SW 1271 (cell line): ENCODE measurements around the gene MSMP.
A peak's percentile ranks its signal among the peaks of the same experiment; 100 is the strongest.

ENCODE experiments used
- DNase-seq, 2 experiments: peaks; one replicate each; lab custom pipeline; 2025; lab: John Stamatoyannopoulos, UW

MSMP gene

DNA sequence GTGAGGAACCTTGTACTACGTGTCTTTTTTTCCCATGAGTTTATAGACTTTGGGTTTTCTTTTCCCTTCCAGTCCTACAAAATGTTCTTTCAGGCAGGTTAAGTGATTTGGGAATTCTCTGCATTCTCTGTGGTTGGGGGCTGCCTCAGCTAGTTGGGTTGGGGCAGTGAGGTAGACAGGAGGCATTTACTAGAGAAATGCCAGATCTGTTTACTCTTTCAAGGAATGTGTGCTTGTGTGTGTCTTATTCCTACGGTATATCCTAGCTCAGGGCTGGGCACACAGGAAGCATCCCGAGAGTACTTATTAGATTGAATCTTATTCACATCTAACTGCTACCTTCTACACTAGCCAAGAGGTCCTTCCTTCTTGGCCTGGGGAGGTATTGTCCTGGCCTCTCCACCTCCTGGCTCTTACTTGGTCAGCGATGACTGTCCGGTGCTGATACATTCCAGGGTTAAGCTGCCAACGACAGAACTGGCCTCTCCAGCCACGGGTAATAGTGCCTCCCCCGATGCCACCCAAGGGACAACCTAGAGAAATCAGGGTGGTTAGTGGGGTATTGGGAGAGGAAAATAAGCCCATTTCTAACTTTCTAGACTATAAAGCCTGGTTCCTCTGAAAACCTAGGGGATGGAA is 10.1 kb downstream of the MSMP start:
- DNase-seq, result no peak

DNA sequence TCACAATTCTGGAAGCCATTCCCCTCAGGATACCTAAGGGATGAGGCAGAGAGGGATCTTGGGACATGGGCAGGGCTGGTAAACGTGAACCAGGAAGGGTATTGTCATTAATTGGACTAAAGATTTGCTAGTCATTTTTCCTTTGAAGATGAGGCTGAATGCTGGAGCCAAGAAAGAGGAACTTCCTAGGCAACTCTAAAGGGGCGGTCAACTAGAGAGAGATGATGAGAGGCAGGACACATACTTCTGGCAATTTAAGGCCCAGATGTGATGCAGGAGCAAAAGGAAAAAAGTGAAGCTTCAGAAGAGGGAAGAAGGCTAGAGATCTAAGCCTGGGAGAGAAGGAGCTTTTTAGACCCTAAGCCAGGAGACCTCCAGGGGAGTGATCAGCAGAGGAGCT is 10.6 kb downstream of the MSMP start:
- DNase-seq, result no peak

GRCh38 chr9:35741740-35742139 is 12.3 kb downstream of the MSMP start:
- no peak for DNase-seq

- DNase-seq, result no peak
These were observed 13.8 kb downstream of the MSMP start for GRCh38 chr9:35740243-35740642.

- no peak for DNase-seq
These were observed 15.2 kb downstream of the MSMP start for GRCh38 chr9:35738924-35739323.

- no peak for DNase-seq
These were observed 15.9 kb downstream of the MSMP start for GRCh38 chr9:35738186-35738585.

DNA sequence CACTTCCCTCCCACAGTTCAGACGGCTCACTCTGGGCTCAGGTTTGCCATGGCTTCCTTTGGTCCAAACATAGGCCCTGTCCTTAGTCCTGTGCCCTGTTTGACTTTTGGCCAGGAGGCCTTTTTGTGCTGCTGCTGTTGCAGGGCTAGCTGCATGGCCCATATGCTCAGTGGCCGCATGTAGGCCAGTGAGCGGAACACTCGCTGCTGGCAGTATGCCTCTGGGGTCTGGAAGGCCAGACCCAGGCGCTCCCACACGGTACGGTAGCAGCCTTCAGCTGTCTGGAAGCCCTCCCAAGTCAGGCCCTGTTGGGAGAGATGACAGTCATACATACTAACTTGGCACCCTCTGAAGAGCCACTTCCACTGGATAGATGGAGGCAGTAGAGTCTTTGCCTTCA is 16.9 kb downstream of the MSMP start:
- DNase-seq, result no peak

DNA sequence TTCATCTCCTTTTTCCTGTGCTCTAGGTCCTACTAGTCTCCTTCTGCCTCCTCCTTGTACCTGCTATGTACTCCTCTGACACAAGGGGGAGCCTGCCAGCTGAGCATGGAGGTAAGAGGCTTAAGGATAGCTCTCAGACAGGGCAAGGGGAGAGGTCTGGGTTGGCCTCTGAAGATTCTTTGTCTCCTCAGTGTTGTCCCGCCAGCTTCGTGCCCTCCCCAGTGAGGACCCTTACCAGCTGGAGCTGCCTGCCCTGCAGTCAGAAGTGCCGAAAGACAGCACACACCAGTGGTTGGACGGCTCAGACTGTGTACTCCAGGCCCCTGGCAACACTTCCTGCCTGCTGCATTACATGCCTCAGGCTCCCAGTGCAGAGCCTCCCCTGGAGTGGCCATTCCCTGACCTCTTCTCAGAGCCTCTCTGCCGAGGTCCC is 17.9 kb downstream of the MSMP start:
- peak; percentile 51 to 68 for DNase-seq

GRCh38 chr9:35734096-35734495 is 20.0 kb downstream of the MSMP start:
- no peak for DNase-seq

GRCh38 chr9:35732800-35733541 is 21.1 kb downstream of the MSMP start:
- peak; percentile 16 to 62 for DNase-seq

- DNase-seq, result peak; percentile 92 to 98
These were observed 21.8 kb downstream of the MSMP start, which contains the start of the genes CREB3 and TLN1 for GRCh38 chr9:35732185-35732799. Gene CREB3, plus strand, starts transcription at chr9:35732666. Its CDS starts 107 bp downstream, at chr9:35732773. Gene TLN1, minus strand, starts transcription at chr9:35732195. Its CDS starts 6,501 bp downstream, at chr9:35725694.

DNA sequence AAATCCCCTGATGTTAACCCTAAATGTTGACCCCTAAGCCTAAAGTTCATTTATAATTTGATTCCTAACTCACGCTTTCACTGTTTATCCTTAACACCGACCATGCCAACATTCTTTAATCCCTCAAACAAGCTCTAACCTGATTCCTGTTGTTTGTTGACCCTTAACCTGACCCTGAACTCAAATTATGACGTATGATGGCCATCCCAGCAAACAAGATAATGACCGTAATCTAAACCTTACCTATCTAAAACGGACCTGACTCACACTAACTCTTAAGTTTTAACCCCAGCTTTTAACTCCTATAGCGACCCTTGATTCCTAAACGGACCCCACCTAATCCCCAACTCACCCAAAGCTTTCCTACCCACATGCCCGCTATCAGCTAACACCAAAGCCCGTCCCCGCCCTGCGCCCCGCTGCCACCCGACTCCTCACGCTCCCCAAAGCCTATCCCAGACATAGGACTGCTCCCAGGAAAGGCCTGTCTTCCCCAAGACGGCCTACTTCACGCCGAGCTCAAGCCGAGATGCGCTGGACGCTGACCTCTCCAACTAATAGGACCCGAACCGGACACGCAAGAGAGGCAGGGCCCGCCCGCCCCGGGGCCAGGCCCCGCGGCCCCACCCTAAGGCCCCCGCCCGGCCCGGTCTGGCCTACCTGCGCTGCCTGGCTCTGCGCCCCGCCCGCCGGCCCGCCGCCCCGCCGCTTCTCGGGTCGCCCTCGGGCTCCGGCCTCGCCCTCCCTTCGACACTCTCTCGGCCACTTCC is 22.5 kb downstream of the MSMP start:
- peak in 1 of 2 experiments; percentile 29 for DNase-seq

DNA sequence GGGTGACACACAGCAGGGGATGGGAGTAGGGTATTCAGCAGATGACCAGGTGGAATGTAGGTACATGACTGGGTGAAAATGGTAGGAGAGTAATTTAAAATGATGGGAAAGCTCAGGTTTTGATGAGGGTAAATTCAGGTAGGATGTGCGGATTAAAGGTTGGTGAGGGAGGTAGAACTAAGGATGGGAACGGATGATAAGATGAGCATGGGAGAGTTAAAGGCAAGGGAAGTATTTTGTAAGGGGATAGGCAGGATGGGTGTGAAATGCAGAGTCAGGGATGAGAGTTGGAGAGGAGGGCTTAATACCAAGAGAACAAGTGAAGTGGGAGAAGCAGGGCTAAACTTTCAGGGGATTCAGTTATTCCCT is 23.6 kb downstream of the MSMP start:
- no peak for DNase-seq

DNA sequence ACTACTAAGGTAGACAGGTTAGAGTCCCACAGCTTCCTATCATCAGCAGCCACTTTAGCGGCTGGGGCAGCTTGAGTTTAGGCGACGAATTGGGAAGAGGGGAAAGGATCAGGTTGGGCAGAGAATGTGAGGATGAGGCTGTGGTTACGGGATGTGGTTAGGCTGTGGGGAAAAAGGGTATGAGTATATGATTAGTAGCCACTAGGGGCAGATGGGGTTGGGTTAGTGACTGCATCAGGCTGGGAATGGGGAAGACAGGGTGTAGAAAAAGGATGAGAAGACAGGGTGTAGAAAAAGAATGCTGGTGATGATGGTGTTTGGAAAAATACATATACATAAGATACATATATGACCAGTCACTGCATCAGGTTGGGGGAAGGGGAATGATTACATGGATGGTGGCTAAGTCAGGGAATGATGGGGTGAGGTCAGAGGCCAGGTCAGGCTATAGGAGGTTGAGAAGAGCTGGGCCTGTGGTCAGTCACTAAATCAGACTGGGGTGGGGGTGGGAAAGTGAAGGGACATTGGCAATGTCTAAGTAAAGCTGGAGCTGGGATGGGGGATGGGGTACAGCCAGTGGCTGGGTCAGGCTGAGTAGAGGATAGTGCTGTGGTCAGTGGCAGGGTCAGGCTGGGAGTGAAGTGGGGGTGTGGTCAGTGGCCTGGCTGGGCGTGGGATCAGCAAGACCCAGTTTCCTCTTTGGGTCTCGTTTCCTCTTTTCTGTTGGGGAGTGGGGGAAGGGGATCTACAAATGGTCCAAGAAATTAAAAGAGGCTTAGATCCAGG is 24.2 kb downstream of the MSMP start:
- DNase-seq, result peak in 1 of 2 experiments; percentile 56

GRCh38 chr9:35729101-35729500 is 25.0 kb downstream of the MSMP start:
- no peak for DNase-seq

DNA sequence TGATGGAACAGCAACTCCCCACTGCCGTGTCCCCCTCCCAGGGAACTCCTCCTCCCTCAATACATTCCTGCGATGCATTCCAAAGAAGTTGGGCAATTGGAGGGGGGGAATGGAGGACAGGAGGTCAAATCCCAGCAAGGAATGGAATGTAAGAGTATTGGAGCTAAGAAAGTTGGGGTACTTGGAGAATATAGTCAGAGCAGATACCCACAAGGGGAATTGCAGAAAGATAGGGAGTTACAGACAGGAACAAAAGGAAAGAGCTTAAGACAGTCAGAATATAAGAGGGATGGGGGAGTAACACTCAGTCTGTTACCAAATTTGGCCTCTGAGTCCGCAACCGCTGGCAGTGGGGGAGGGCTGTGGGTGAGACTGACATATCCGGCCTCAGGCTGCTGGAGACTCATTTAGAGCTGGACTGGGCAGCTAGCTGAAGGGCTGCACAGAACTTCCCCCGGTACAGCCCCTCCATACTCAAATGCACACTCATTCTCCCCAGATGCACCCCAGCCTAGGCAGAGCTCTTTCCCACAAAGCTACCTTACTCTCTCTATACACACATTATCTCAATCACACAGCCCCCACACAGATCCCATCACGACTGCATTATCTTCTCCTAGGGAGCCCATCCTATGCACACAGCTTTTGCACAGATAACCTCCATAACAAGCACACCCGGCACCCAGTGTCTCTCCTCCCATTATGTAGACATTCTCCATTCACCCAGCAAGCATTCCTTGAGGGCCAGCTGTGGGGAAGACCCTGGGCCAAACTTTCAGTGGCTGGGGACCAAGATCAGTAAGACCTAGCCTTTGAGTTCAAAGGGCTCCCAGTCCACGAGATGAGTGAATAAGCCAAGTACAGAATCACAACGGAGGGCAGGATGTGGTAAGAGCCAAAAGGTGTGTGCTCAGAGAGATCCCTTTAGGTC is 25.8 kb downstream of the MSMP start:
- DNase-seq, result no peak

- no peak for DNase-seq
These were observed 26.4 kb downstream of the MSMP start for GRCh38 chr9:35727676-35728040.

DNA sequence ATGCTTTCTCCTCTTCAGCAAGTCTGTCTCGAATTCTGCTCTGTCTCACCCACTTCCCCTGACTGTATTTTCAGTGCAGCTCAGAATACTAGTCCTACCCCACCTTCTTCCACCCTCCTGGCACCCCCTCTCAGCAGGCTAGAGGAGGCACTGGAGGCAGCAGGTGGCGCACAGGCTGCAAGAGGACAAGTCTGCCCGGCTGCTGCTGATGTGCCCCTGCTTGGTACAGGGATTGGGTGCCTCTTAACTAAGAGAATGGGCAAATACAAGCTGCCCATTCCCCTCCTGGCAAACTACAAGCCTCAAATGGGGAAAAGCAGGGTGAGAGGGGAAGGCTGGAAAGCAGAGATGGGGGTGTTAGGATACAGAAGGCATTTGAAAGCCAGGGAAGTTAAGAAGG is 27.1 kb downstream of the MSMP start:
- DNase-seq, result no peak

GRCh38 chr9:35725362-35725761 is 28.7 kb downstream of the MSMP start:
- DNase-seq, result no peak

DNA sequence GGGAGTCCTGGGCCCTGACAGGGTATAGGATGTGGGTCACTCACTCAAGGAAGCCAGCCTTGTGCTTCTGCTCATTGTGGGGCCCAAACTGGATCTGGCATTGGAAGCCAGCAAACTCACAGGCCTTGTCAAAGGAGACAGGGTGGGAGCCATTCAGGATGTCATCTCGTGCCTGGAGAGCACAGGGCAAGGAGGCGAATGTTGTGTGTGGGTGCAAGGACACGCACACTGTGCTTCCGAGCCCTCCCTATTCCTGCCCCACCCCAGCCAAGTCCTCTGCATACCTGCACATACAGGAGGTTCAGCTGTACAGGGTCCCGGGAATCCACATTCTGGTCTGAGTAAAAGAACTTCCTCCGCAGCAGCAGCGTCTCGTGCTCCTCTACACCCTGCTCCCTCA is 30.2 kb downstream of the MSMP start:
- no peak for DNase-seq
